ENCODE measurements around the gene TUB.
A peak's percentile ranks its signal among the peaks of the same experiment; 100 is the strongest.

Gene TUB

DNA sequence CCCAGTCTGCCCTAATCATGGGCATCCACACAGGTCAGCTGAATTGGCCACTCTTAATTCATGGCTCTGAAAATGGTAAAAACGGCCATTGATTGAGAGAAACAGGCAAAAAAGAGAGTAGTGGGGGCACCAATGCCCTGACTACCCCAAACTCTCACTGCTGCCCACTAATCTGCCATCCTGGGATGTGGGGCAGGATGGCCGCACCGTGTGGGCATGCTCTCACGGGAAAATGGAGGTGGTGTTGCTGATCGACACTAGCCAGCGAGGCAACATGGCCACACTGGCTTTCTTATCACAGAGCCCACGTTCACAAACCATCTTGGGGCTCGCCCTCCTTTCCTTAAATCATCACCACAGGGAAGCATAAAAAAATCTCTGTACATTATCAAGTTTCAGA is 11.2 kb upstream of the TUB start:
- no peak for DNase-seq

DNA sequence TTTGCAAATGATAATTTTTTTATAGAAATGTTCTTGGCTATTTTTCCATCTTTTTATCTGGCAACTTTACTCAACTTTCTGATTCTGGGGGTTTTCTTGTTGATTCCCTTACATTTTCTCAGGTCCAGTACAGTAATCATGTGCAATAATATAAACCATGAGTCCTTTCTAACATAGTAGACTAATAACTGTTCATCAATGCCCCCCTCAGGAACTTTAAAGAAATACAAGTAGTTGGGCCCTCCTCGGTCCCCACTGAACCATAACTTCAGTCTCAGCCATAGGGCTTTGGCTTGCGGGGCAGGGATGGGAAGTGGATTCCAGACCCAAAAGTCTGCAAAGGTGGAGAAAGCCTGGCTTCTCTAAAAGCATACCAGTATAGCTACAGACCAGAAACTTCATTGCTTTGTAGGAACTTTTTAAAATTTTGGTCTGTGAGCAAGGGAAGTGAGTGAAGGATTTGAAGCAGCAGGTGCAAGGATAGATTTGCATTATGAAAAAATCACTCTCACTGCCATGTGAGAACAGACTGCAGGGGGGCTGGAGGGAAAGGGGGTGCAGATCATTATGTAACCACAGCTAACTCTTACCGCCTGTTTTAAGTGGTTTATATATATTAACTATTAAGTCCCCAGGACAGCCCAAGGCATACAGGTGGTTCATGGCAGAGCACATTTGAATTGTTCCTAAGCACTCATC is 10.4 kb upstream of the TUB start:
- peak in 1 of 2 experiments; percentile 54 for DNase-seq

DNA sequence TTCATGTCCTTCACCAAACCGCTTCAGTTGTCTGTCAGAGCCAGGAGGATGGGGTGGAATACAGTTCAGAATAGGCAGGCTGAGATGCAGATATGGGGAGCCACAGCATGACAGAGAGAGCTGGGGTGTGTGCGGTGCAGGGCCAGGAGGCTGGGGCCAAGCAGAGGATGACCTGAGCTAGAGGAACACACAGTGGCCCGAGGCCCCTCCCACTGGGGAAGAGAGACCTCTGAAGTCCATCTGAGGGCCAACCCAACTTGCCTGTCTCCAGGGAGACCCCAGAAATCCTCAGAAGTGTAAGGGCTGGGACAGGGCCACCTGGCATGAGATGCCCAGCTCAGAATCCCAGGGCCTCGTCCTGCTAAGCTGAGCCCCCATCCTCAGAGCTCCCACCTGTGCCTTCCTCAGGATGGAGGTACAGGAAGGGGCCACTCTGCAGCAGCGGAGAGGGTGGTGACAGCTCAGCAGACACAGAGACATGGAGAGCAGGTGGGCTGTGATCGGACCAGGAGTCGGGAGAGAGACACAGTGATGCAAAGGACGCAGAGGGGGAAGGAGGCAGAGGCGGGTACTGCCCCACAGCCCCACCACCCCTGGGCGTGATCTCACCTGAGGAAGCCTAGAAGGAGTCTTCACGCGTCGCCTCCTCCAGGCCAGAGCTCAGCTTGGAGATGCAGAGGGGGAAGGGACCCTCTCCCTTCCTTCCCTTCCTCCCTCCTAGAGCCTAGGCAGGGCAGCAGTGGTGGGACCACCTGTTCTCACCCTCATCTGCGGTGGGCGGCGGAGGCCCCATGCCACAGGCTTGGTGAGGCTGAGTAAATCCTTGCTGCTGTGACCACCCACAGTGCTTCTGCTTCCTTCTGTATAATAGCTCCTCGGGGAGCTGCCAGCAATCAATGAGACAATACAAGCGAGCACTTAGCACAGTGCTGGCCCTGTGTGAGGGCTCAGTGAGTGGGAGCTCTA is 9.1 kb upstream of the TUB start:
- DNase-seq = no peak

- DNase-seq = no peak
These were observed 5.8 kb upstream of the TUB start for GRCh38 chr11:8075119-8075726.

DNA sequence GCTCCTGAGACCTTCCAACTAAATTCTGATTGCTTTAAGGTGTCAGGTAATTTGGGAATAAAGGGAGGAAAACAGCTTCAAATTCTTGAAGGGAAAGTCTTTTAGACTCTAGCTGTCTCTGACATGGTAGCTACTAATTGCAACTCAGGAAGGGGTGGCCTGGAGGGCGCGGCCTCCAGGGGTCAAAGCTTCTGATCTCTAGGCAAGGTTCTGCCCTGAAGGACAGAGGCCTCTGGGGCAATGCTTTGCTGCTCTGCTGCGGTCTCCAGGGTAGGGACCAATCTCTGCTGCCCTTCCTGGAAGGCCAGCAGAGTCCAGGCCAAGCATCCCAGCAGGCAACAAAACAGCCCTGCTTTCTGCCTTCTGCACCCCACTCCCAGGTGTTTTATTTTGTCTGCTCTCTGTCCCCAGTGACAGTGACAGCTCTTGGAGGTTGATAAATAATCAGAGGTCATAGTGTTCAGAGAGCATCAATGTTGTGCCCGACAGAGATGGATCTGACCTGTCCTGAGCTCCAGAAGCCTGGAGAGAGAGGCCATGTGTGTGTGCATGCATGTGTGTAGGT is 1.8 kb upstream of the TUB start:
- no peak for DNase-seq

DNA sequence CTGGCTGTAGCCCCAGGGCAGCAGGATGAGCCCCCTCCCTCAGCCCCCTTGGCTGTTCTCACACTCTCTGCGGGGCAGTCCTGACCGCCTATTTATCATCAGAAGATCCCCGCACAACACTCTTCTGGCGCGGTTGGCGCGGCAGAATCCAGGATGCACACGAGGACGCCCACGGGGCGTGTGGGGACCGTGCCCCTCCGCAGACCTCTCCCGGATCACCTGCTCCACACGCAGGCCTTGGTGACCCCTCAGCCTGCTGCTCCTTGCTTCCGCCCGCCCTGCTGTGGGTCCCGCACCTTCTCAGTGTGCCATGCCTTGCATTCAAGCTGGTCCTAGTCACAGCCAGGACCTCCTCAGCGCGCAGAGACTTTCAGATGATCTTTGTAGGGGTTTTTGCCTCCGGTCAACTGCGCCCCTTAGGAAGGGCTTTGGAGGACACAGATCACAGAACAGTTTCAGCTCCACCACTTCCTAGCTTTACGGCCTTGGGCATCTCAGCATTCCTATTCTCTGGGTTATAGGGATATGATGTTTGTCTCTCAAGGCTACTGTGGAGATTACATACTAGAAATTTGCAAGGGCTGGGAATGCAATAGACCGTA is 841 bp upstream of the TUB start:
- no peak for DNase-seq

DNA sequence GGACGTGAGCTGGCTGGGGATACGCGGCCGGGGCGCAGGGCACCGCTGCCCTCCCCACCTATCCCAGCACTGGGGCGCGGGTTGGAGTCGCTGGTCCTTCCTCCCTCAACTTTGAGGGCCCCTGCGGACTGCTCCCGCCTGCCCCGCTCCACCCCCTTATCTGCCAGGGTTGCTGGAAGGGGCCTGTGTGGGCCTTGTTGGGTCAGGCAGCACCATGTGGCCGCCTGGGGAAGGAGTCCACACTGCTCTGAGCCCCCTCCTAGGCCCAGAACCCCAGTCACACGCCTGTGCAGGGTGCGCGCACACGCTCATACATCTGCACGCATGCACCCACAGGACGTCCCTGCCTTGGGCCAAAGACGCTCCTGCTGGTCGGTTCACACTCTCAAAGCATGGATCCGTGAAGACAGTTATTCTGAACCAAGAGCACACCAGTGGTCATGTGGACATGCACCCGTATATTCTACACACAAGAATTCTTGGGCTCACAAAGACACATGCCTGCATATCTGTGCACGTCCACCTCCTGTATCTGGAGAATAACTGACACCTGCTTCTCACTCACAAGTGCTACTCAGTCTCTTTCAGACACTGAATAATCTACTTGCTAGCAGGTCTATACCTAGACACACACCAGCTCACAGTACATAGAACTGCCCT is 710 bp downstream of the TUB start:
- no peak for DNase-seq

DNA sequence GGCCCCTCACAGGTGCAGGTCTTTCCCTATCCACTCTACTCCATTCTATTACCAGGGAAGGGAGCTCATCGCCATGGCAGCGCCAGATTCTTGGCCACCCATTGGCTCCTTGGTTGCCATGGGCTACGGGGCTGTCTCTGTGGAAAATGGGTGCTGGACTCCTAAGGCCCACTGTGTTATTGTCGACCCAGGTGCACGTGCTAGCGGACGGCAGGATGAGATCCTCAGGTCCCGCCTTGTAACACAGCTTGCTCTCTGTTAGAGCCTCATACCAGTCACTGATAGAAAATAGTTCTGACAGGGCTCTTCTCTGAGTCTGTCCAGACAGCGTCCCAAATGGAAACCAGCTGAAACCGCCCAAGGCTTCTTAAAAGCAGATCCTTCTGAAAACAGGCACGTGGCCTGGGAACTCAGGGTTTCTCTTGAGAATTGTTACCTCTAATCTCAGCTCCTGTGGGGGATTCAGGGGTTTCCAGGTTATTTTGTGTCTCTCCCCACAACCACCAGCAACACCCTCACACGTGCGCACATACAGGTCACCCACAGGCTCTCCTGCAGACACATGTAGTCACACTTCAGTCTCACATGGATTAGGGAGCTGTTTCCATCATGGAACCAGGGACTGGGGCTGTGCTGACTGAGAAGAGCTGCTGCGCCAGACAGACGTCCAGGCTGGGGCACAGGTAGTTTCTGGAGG is 1.5 kb downstream of the TUB start:
- peak; percentile 24 to 41 for DNase-seq

DNA sequence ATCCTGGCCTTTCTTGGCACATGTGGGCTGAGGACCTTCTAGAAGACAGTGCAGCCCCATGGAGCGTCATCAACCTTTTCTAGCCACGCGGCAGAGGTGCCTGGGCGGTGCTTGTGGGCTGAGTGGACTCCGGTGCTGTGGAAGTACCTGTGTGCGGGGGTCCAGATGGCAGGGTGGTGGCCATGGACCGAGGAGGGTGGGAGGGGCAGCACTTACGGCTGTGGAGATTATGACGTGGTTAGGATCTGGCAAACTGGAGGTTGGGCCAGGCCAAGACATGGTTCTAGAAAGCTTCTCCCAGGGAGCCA is 2.0 kb downstream of the TUB start:
- DNase-seq = no peak

- peak in 1 of 2 experiments; percentile 24 for DNase-seq
These were observed 2.9 kb downstream of the TUB start for GRCh38 chr11:8083871-8084281.

- no peak for DNase-seq
These were observed 3.3 kb downstream of the TUB start for GRCh38 chr11:8084352-8084751.

DNA sequence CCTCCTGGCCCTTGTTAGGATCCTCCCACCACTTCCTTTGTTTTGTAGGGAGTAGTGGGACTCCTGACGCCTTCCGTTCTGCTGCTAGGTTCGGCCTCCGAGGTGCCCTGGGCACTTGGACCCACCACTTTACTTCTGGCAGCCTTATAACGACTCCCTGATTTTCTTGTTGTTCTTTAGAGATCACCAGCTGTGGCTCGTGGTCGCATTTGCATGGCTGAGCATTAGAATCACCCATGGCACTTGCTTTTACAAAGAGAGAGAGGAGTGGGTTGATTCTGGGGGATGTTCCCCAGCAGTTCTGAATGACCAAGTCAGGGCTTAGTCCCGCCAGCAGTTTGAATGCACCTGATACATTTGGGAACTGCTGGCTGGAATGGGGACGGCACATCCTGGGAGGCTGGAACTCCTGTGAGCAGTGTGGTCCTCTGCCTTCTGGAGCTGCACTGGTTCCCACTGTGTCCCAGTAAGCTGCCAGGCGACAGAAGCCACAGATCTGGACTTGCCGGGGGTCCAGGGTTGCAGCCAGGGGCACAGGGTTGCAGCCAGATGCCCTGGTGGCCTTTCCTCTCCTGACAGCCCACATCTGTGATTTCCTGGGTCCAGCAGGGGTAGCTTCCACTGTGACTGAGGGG is 4.1 kb downstream of the TUB start:
- DNase-seq = no peak

DNA sequence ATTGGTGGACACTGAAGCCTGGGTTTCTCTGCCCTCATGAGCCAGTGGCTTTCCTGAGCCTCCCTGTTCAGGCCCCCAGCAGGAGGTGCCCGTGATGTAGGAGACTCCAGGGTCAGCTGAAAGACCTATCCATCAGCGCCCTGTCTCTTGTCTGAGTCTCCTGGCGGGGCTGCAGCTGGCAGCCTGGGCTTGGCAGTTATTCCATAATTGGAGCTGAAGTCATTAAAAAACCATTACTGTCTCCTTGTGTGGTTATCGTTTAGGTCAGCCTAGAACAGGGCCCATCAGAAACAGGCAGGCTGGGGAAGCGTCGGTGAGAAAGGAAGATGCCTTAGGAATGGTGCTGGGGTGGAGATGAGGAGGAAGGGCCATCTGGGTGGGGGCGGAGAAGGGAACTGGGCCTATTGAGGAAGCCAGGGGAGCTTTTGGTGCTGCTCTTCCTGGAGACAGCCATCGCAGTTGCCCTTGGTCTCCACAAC is 5.0 kb downstream of the TUB start:
- DNase-seq = peak; percentile 17 to 77

DNA sequence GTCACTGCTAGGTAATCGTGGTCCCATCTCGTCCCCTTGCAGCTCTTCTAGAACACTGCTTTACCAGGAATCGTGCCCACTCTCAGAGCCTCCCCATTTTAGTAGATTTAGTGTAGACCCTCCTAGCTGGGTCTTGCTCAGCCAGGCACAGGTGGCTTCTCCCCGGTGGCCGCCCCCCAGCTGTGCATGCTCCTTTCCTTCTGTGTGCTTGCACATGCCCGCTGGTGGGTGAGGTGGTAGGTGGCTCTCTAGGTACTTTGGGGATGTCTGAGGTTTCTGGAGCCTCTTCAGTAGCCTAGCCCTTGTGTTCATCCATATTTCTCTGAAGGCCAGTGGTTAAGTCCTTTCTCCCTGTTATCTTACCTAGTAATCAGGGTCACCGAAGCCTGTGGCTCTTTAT is 5.6 kb downstream of the TUB start:
- no peak for DNase-seq

- DNase-seq = no peak
These were observed 6.2 kb downstream of the TUB start for GRCh38 chr11:8087185-8087584.

DNA sequence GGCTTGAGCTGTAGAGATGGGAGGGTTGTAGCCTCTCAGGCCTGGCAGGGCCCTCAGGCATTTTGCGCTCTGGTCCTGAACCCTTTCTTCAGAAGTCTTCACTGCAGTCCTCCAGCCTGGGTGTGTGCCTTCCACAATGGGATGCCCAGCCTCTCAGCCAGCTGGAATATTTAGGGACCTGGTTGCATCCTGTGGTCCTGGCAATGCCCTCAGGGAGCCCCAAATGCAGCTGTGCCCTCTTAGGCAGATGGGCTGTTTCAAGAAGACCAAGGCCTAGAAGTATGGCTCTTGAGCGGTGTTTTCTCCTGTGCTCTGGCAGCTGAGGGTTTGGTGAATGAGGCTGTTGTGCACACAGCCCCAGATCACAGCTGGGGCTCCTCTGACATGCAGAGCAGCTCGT is 6.7 kb downstream of the TUB start:
- no peak for DNase-seq

DNA sequence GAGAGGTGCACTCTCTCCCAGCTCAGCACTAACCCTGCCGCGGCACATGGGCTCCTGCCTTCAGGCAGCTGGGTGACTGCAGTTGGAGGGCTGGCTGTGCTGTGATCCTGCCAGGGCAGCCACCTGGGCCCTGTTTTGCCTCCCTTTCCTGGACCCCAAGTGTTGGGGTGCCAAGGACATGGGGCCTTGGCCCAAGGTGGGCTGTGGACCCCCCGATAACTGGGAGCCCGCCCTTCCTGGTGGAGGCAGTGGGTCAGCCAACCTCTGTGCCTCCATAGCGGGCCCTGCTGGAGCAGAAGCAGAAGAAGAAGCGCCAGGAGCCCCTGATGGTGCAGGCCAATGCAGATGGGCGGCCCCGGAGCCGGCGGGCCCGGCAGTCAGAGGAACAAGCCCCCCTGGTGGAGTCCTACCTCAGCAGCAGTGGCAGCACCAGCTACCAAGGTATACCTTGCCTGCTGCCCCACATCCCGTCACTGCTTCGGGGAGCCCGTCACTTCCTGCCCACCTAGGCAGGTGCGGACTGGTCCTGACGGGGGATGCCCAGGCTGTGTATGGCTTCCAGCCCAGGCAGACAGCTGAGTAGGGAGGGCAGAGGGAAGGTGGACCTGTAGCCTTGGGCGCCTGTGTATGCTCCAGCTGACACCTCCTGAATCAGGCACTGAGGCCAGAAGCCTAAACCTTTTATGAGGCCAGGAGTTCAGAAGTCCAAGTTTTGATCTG is 8.9 kb downstream of the TUB start:
- DNase-seq = no peak

GRCh38 chr11:8090756-8091155 is 9.7 kb downstream of the TUB start:
- DNase-seq = peak in 1 of 2 experiments; percentile 39

DNA sequence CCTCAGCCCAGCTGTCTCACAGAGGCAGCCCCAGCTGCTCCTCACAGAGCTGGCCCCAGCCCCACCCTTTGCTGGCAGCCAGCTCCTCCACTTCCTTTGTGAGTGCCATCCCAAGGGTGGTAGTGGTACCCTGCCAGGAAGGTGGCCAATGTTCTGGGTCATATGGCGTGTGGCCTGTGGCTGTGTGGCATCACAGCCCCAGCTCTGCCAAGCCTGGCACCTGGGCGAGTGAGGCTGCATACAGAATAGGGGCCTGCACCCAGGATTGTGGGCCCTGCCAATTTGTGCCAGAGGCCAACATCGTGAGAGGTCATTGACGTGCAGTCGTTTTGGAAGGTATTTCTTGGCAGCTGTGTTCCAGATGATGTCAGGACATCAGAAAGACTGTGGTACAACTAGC is 10.7 kb downstream of the TUB start:
- no peak for DNase-seq

DNA sequence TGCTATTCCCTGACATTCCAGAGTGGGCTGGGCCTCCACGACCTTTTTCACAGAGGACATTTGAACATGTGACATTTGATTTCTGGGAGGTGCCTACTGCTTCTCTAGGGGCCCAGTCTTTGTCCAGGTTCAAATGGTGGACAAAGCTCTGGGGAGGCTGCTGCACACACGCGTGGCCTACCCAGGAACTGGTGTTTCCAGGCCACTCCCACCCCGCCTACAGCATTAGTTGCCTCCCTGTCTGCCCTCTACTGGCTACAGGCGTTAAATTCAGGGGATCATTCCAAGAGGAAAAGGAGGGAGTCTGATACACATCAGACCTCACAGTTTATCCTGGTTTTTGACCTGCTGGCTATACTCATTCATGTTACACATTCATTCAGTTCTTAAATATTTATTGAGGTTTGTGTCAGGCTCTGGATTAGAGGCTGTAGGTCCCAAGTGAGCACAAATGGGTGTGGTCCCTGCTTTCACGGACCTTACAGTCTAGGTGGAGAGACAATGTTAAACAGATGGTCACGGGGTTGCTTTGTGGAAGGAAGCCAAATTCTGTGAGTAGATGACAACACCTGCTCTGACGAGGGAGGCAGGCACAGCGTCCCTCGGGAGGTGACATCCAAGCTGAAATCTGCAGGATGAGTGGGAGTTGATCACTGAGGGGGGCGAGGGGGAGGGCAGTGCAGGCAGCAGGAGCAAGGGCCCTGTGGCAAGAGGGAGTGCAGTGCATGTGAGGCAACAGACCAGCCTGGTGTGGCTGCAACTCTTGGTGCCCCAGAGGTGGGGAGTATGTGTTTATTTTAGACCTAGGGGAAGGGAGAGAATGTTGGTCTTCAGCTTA is 11.8 kb downstream of the TUB start:
- peak; percentile 54 to 65 for DNase-seq
